SH-SY5Y (cell line): ENCODE measurements around the gene ANKRD16.

ENCODE experiments used
- GATA2 ChIP-seq: IDR thresholded peaks from 2 replicates; pipeline ENCODE4 v1.6.1; 2011; ENCODE audit warnings: mild to moderate bottlenecking, low read depth, low read length
- GATA3 ChIP-seq: IDR thresholded peaks from 2 replicates; pipeline ENCODE4 v1.6.1; 2011; ENCODE audit warnings: low read depth, mild to moderate bottlenecking, low read length, moderate library complexity

GRCh38 chr10:5917305-5917704 is 27.6 kb upstream of the ANKRD16 start:
- no peak for TF ChIP-seq GATA3
- no peak for TF ChIP-seq GATA2
